ENCODE results near the gene WDR41.

DNA sequence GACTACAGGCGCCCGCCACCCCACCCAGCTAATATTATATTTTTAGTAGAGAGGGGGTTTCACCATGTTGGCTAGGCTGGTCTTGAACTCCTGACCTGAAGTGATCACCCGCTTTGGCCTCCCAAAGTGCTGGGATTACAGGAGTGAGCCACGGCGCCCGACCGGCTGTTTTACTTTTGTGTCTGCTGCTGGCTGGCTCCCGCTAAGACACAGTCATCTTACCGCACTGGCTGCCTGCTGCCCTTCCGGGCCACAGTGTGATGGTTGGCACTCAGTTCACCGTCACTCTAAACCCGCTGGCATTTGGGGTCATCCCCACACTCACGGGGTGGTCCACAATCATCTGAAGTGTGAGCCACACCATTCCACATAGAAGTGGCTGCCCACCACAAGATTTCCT lies 93.7 kb downstream of the WDR41 start:
- no peak for TF ChIP-seq POLR2A (IDR thresholded peaks at IDR 0.05)
- TF ChIP-seq, protein P1, sequence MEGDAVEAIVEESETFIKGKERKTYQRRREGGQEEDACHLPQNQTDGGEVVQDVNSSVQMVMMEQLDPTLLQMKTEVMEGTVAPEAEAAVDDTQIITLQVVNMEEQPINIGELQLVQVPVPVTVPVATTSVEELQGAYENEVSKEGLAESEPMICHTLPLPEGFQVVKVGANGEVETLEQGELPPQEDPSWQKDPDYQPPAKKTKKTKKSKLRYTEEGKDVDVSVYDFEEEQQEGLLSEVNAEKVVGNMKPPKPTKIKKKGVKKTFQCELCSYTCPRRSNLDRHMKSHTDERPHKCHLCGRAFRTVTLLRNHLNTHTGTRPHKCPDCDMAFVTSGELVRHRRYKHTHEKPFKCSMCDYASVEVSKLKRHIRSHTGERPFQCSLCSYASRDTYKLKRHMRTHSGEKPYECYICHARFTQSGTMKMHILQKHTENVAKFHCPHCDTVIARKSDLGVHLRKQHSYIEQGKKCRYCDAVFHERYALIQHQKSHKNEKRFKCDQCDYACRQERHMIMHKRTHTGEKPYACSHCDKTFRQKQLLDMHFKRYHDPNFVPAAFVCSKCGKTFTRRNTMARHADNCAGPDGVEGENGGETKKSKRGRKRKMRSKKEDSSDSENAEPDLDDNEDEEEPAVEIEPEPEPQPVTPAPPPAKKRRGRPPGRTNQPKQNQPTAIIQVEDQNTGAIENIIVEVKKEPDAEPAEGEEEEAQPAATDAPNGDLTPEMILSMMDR (IDR thresholded peaks at IDR 0.05): no peak

Data from Peyer's patch (tissue), 4 donors.